Stimulated activated CD8-positive, alpha-beta memory T cell treated with anti-CD3 and anti-CD28 coated beads, Interleukin-4, amount 100 ng/mL, for 1 hour (primary cell): ENCODE data around the gene SELENOI.

Source experiments
- DNase-seq, 2 donors: peaks; one replicate each; pipeline ENCODE4 v3.0.0-alpha.2; 2020; ENCODE audit warnings: low read depth in 2 of 2, low spot score in 1 of 2

The SELENOI gene

GRCh38 chr2:26410764-26411243, 64.9 kb downstream of the SELENOI start:
- no peak for DNase-seq

GRCh38 chr2:26411419-26411818, 65.5 kb downstream of the SELENOI start:
- no peak for DNase-seq

DNA sequence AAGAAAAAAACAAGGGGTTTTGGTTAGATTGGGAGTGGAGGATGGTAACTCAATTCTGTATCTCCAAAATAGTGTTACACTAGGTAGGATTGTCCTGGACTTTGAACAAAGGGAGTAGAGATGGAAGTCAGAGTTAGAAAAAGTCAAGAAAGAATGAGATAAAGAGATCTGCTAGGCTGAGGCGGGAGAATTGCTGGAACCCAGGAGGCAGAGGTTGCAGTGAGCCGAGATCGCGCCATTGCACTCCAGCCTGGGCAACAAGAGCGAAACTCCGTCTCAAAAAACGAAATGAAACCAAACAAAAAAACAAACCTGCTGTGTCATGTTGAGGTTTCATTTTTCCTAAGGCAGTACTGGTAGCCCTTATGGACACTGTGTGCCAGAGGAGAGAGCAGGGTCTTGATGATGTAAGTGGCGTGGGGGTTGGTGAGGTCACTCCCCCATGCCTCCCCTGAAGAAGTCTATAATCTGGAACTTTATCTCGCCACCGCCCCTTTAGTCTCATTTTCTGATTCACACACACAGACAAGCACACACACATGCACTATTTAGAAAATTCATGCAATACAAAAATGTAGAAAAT, 66.2 kb downstream of the SELENOI start:
- no peak for DNase-seq

GRCh38 chr2:26414311-26414710, 68.4 kb downstream of the SELENOI start:
- no peak for DNase-seq

- DNase-seq = no peak
Observed at GRCh38 chr2:26421961-26422360, 76.0 kb downstream of the SELENOI start.

DNA sequence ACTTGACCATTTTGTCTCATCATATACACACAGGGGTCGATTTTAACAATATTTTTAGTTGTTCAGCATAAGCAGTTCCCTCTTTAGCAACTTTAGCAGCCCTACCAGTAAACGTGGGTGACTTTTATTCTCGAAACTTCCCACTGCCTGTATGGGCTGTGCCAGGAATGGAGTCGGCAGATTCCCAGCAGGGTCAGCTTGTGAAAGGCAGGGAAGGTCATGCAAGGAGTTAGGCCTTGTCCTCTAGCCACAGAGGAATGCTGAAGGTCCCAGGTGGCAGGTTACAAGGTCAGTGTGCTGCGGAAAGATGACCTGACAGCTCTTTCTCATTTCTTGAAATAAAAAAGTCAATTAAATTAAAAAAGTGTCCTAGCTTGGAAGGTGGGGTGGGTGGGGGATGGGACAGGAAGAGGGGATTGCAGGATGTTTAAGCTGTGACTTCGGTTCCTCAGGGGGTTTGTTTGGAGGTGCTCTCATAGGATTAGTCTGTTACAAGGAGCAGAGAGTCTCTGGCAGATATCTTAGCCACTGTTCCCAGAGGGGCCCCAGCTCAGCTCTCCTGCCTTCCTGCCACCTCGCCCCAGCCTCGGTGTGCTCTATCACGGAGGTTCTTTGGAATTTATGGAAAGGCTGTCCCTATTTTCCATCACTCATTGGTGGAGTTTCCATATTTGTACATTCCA, 77.1 kb downstream of the SELENOI start:
- no peak for DNase-seq

DNA sequence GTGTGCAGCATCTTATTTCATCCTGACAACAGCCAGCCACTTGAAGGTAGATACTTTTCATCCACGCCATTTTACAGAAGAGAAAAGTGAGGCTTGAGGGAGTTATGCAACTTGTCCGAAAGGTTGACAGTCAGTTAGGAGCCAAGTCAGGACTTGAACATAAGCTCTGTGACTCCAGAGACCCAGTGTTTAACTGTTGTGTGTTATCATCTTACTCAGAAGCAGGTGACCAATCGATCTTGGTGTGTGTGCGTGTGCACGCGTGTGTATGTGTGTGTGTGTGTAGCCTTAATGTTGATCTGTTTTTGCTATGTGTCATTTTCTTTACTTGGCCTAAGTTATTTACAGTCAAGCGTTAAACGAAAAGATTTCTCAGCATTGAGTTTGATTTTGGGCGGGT, 77.8 kb downstream of the SELENOI start:
- no peak for DNase-seq

DNA sequence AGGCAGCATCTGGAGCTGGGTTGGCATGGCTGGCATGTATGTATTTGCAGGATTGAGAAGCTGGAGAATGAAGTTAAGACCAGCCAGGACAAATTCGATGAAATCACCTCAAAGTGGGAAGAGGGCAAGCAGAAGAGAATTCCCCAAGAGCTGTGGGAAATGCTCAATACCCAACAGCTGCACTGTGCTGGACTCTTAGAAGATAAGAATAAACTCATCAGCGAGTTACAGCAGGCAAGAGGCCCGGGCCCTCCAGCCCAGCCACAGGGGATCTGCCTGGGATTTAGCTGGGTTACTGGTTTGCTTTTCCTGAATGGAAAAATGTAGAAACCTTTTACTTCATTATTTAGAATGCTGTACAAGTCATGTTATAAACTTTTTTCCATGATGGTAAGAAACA, 78.3 kb downstream of the SELENOI start:
- DNase-seq = no peak

DNA sequence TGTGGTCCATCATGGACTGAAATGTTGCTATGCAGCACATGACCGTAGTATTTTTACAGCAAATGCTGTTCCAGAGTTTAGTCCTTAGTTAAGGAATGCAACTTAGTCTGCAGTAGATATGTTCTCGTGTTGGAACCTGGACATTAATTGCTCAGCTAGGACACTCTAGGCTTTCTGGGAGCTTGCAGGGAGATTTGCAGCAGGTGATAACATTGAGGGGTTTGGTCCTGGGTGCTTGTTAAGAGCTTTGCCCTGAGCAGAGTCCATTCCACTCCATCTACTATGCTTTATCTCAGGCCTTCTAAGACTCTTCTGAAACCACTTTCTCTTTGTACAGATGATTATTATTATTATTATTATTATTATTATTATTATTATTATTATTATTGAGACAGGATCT, 82.9 kb downstream of the SELENOI start:
- DNase-seq = no peak

DNA sequence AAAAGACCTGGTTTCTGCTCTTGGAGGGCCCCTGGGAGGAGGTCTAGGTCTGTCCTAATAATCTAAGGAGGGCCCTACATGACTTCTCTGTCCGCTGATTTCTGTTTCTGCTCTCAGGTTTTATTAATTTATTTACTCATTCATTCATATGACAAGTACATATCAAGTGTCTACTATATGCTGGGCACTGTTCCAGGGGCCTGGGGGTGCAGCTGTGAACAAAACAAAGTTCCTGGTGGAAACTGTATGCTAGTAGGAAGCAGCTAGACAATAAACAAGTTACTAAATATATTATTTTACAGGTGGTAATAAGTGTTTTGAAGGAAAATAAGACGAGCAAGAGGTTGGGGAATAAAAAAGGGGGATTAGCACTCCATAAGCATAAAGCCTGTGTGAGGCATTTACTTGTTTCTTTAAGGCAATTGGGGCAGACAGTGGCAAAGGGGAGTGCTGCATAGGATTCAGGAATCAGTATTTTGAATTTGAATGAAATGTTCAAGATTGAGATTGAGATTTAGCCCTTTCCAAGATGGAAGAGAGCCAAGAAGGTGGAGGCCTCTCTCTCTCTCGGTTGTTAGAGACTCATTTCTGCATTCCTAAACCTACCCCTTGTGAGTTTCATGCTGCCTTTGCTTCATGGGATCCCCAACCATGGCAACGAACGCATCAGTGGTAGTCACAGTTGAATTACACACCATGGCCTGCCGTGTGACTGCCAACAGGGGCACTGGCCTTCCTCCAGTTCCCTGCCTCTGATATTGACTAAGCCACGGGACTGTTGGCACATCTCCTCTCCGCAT, 84.0 kb downstream of the SELENOI start:
- no peak for DNase-seq

- DNase-seq = no peak
Observed at GRCh38 chr2:26430826-26431225, 84.9 kb downstream of the SELENOI start.

GRCh38 chr2:26432363-26432762, 86.4 kb downstream of the SELENOI start:
- no peak for DNase-seq

- DNase-seq = no peak
Observed at GRCh38 chr2:26432859-26433258, 86.9 kb downstream of the SELENOI start.

DNA sequence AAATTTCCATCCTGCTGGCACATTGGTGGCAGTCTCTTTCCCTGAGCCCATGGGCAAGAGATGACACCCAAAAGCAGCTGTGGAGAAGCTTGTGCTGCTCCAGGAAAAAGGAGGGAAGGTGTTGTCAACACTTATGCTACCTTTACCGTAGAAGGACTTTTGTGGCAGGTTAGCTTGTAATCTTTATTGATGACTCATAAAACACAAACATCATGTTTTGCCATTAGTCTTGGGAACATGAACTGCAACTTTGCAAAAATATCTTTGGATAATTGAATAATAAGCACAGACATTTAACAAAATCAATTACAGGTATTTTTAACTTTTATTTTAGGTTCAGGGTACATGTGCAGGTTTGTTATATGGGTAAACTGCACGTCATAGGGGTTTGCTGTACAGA, 89.2 kb downstream of the SELENOI start:
- DNase-seq = no peak

DNA sequence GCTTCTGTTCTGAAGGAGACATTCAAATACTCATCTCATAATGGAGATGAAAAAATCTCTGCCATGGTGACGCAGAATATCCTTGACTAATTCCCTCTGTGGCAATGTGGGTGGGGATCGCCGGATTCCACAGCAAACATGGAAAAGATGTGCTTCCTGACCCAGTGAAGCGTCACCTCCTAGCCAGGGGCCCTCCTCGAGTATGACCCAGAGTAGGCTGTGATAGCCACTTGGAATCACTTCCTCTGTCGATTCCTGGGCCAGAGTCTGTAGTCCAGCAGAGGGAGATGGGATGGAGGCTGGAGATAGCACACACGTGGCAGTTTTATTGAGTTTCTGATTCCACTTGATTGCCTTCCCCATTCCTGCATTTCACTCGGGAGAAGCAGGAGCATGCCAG, 92.6 kb downstream of the SELENOI start:
- no peak for DNase-seq

DNA sequence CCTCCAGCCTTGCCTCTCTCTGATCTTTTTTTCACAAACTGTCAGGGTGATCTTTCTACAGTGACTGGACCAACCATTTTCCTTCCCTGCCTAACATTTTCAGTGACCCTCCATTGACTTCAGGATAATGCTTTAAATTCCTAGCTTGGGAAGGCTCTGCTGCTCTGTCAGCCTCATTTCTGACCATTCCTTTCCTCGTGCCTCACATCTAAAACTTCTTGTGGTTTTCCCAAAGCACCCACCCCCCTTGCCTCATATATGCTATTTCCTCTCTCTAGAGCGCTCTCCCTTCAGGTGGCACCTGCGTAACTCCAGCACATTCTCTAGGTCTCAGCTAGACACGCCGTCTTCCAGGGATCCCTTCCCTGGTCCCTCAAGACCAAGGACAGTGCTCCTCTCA, 93.0 kb downstream of the SELENOI start:
- DNase-seq = no peak

- no peak for DNase-seq
Observed at GRCh38 chr2:26442301-26442700, 96.4 kb downstream of the SELENOI start.

- DNase-seq = no peak
Observed at GRCh38 chr2:26442707-26443106, 96.8 kb downstream of the SELENOI start.

- DNase-seq = no peak
Observed at GRCh38 chr2:26444236-26444635, 98.3 kb downstream of the SELENOI start.
